ENCODE results near the gene ZNF316.
"Not testable (repeated sequence)": the region's sequence is repeated elsewhere in the genome, so short reads cannot be mapped to it uniquely, and the experiment has no call there.

Gene ZNF316

GRCh38 chr7:6647080-6647479 is 10.0 kb downstream of the ZNF316 start:
- no peak for DNase-seq (ENCODE audit: low read depth)

GRCh38 chr7:6647541-6647940 is 10.4 kb downstream of the ZNF316 start:
- no peak for DNase-seq (ENCODE audit: low read depth)

- DNase-seq (ENCODE audit: low read depth), result no peak
Observed at GRCh38 chr7:6648066-6648814, 11.1 kb downstream of the ZNF316 start.

GRCh38 chr7:6648815-6649104 is 11.6 kb downstream of the ZNF316 start:
- no peak for DNase-seq (ENCODE audit: low read depth)

GRCh38 chr7:6649241-6649961 is 12.3 kb downstream of the ZNF316 start:
- DNase-seq (ENCODE audit: low read depth), result no peak

- no peak for DNase-seq (ENCODE audit: low read depth)
Observed at GRCh38 chr7:6650086-6650485, 13.0 kb downstream of the ZNF316 start.

- DNase-seq (ENCODE audit: low read depth), result no peak
Observed at GRCh38 chr7:6650521-6651011, 13.4 kb downstream of the ZNF316 start.

GRCh38 chr7:6651851-6652445 is 14.8 kb downstream of the ZNF316 start:
- DNase-seq (ENCODE audit: low read depth), result no peak

GRCh38 chr7:6652446-6653011 is 15.4 kb downstream of the ZNF316 start:
- DNase-seq (ENCODE audit: low read depth), result no peak

- DNase-seq (ENCODE audit: low read depth), result no peak
Observed at GRCh38 chr7:6653071-6654003, 16.2 kb downstream of the ZNF316 start.

GRCh38 chr7:6654113-6654841 is 17.2 kb downstream of the ZNF316 start:
- DNase-seq (ENCODE audit: low read depth), result no peak

- DNase-seq (ENCODE audit: low read depth), result no peak
Observed at GRCh38 chr7:6654842-6655610, 17.9 kb downstream of the ZNF316 start.

GRCh38 chr7:6655636-6656385 is 18.7 kb downstream of the ZNF316 start:
- DNase-seq (ENCODE audit: low read depth), result no peak

GRCh38 chr7:6656413-6656812 is 19.3 kb downstream of the ZNF316 start:
- DNase-seq (ENCODE audit: low read depth), result no peak

GRCh38 chr7:6658618-6659345 is 21.7 kb downstream of the ZNF316 start:
- DNase-seq (ENCODE audit: low read depth), result no peak

- DNase-seq (ENCODE audit: low read depth), result not testable (repeated sequence)
Observed at GRCh38 chr7:6670851-6671250, 33.7 kb downstream of the ZNF316 start.

GRCh38 chr7:6675807-6676405 is 38.8 kb downstream of the ZNF316 start:
- no peak for DNase-seq (ENCODE audit: low read depth)

- DNase-seq (ENCODE audit: low read depth), result no peak
Observed at GRCh38 chr7:6680146-6680545, 43.0 kb downstream of the ZNF316 start.
